Stimulated activated naive CD4-positive, alpha-beta T cell treated with Interleukin-2 at 50 U/mL for 16 hours (primary cell): ENCODE measurements around the gene GRID1.
"Not testable (repeated sequence)": the region's sequence is repeated elsewhere in the genome, so short reads cannot be mapped to it uniquely, and the experiment has no call there.

Experiments
- DNase-seq: peaks from one replicate; lab custom pipeline; 2025; lab: John Stamatoyannopoulos, UW

GRID1 gene

DNA sequence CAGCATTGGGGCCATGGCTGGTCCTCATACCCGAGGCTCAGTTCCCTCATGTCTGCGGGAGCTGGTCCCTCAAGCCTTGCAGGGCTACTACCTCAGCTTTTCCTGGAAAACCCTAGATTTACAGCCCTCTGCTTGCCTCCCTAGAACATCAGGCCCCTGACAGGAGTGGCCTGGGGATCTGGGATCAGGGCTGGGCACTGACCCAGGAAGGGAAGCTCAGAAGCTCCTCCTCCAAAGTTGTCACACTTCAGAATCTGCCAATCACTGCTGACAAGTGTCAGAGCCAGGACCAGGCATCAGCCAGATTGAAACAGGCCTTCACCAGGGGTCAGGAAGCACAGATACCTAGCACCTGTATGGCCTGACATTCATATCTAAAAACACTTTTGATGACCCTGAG, 115.2 kb downstream of the GRID1 start:
- DNase-seq = no peak

DNA sequence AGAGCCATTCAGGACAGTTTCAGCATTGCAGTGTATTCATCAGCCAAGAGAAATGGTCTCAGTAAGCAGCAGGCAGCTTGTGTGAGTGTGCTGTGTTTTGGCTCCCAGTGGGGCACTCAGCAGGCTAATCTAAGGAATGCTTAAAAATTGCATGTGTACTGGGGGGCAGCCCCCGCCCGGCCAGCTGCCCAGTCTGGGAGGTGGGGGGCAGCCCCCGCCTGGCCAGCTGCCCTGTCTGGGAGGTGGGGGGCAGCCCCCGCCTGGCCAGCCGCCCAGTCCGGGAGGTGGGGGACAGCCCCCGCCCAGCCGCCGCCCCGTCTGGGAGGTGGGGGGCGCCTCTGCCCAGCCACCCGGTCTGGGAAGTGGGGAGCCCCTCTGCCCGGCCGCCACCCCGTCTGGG, 116.2 kb downstream of the GRID1 start:
- no peak for DNase-seq

DNA sequence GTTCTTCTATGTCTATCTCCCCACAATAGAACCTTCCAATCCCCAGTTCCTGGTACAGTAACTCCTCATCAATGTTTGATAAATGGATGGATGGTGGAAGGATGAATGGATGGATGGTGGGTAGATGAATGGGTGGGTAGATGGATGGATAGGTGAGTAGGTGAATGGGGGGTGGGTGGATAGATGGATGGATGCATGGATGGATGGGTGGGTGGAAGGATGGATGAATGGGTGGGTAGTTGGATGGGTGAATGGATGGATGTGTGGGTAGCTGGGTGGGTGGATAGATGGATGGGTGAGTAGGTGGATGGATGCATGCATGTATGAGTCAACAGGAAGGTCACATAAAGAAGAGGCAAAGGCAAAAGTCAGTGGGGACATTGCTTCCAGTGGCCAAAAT, 116.8 kb downstream of the GRID1 start:
- no peak for DNase-seq

DNA sequence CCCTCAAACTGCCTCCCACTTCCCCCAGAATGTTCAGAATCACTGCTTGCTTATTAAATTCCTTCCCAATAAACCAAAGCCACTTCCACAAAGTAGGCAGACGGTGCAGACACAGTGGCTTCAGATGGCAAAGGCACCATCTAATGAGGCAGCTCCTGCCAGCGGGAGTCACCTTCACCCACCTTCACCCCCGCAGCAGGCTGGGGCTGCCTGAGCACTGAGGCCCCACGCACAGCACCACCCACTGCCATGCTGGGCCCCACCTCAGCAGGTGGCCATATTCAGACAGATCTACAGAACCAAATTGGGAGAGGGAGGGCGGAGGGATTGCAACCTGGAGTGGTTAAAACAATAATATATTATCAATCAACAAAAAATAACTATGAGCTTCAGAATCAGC, 118.5 kb downstream of the GRID1 start:
- DNase-seq = no peak

DNA sequence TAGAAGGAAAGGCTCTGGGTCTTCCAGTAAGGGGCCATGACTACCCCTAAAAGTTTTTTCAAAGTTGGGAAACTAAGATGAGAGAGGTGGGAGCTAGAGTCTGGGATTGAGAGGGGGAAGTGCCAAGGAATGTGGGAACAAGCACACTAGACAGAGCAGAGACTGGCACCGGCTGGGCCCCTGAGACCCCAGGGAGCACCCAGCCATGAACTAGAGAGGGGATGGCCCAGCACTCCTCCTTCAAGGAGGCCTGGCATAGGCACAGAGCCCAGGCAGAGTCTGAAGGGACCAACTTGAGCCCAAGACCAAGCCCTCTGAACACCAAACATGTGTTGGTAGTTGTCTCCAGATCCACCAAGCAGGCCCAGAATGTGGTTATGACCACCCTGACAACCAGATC, 119.0 kb downstream of the GRID1 start:
- no peak for DNase-seq

DNA sequence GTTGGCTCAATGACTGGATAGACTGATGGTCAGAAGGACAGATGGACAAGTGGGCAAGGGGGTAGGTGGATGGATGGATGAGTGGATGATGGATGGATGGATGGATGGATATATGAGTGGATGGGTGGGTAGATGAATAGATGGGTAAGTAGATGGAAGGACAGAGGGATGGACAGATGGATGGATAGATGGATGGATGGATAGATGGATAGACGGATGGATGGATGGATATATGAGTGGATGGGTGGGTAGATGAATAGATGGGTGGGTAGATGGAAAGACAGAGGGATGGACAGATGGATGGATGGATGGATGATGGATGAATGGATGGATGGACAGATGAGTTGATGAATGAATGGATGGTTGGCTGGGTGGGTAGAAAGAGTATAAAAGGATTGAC, 119.5 kb downstream of the GRID1 start:
- DNase-seq = no peak

DNA sequence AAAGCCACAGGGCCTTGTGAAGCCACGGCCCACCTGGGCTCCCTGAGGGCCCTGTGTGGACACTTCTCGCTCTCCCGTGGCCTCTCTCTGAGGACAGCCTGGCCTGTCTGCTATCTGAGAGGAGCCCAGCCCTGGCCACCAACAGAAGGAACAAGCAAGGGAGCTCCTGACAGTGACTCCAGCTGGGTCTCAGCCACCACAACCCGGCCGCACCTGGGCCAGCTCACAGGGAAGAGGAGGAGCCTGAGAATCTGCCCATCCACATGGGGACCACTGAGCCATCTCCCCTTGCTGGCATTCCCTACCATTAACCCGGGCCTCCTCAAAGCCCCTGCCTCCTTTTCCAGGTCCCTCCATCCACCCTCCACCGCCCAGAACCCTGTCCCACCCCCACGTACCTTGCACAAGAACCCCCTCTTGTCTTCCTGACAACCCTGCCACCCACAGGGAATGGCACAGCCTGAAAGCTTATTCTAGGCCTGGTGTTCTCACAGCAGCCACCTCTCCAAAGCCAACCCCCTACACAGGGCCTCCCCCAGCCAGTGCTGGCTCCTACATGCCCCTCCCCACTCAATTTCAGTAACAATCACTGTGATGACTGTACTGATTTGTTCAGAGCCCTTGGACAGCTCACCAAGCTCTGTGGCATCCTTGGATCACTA, 120.2 kb downstream of the GRID1 start:
- no peak for DNase-seq

DNA sequence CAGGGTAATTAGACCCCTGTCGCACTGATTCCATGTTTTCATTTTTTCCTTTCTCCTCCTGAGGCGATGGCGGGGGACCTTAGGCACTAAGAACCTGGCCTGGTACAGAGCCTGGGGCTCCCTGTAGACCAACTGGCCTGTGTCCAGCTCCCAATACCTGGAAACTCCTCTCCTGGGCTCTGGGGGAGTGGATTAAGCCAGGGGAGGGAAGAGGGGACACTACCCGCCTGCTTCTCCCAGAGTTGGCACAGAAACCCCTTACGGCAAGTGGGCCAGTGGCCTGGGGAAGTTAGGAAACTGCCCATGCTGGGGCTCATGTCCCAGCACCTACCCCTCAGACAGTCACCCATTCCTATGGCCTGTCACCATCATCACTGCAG, 121.6 kb downstream of the GRID1 start:
- DNase-seq = no peak

DNA sequence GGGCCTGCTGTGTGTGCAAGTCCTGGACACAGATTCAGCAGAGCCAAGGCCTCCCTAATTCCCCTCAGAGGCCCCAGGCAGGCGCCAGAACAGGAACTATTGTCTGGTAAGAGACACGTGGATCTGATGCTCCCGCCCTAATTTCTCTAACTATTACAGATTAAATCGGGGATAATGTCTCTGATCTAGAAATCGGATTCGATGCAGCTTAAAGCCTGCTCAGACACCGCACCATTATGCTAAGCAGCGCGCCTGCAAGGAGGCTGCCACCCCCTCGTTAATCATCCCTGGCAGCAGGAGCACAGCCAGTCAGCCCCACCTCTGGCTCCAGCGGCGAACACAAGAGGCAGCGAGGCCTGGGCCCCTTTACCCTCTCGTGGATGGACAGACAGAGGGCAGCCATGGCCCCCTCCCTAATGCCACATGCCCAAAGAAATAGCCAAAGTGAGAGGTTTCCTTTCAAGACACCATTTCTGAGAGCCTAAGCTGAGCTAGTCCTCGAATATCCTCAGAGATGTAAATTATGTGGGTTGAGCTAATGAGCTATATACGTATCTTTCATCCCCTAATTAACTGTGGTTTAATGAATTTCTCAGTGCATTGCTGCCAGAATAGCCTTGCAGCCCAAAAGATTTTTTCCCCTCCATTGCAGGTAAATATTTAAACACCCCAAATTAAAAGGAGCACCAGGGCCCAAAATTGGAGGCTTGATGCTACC, 122.1 kb downstream of the GRID1 start:
- no peak for DNase-seq

DNA sequence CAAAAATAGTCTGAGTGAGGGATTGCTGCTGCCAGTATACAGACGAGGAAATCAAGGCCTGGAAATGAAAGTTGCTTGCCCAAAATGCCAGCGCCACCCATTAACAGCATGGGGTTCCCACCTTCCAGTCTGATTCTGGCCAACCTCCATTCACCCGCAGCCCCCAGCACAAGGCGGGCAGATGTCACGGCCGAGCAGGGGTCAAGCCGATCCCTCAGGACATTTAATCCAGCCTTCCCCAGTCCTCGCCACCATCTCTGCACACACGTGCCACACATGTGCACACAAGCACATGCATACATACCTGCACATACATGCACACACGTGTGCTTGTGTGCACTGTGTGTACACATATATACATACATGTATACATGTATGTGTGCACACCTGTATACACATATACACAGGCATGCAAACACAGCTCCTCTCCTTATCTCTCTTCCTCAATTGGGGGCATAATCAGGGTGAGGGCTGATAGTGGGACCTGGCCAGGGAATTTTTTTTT, 122.9 kb downstream of the GRID1 start:
- DNase-seq = no peak

DNA sequence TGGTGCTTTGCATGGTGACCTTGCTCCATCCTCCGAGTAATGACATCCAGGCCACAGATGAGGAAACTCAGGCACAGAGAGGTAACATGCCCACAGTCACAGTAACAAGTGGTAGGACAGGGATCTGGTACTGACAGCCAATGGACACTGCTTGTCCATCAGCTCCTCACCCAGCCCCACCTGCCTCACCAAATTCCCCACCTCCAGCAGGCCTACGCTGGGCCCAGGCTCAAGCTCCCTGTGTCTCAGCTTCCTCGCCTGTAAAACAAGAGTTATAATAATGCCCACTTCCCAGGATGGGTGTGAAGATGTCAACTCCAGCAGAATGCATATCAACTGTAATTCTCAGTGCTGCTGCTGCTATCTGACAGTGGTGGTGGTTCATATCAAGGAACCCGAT, 123.8 kb downstream of the GRID1 start:
- no peak for DNase-seq

DNA sequence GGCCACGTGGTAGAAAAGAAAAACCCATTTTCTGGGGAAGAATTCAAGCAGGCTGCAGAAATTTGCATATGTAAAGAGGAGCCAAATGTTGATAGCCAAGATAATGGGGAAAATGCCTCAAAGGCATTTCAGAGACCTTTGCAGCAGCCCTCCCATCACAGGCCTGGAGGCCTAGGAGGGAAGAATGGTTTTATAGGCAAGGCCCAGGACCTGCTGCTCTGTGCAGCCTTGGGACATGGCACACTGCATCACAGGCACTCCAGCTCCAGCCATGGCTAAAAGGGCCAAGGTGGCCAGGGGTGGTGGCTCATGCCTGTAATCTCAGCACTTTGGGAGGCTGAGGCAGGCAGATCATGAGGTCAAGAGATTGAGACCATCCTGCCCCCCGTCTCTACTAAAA, 128.5 kb downstream of the GRID1 start:
- not testable (repeated sequence) for DNase-seq

DNA sequence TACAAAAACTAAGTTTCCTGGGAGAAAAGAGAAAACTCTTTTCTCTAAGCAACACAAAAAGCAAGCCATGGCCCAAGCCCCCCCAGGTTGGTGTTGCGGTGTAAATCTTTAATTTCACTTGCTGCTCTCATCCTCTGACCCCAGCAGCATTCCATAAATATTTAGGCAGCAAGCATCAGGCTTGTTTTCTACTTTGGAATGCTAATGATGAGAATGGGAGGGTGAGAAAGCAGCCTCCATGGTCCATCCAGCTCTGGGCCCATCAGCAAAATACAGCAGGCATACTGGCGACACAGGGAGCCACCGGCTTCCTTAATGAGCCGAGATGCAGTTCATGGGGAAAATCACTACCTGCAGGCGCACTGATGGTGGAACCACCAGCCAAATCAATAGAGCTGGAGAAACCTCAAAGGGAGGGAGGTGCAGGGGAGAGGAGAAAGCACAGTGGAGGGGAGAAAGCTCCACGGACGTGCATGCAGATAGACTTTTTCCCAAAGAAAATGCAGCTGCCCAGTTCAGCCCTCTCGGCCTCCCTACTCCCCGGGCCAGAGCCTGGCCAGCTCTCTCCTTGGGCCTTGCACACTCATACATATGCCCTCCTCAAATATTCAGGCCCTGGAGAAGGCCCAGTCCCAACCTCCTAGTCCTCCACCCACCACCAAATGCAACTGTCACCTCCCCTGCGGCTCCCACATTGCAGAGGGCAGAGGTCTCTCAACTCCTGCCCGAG, 131.9 kb downstream of the GRID1 start:
- no peak for DNase-seq

DNA sequence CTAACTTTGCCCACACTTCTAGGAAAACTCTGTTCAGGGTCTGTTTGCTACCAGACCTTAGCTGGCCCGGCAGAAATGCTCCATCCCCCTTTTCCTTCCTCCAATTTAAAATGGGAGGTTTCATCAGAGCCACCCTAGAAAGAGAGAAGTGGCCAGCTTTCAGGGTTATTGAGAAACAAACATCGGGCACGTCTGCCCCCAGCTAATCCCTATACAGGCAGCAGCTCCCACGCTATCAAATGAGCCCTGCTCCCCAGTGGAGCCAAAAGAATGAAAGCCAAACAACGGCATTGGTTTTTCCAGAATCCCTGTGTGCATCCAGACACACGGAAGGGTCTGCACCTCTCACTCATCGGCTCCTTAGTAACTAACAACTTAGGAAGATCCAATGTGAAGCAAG, 132.5 kb downstream of the GRID1 start:
- DNase-seq = no peak

DNA sequence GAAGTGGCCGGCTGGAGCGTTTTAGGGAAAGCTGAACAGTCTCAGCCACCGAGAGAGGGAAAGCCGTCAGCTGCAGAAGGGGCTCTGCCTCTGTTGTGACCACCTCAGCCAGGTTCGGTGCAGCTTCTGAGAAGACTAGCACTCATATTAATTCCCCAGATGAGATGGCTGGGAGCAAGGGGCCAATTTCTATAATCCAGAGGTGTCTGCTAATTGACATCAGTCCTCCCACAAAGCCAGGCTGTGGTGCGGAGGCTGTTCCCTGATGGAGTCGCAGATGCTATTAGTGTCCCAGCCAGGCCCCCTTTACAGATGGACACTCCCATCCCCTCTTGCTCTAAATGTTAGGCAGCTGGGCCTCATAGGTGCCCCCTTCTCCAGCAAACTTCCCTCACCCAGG, 133.5 kb downstream of the GRID1 start:
- DNase-seq = no peak

DNA sequence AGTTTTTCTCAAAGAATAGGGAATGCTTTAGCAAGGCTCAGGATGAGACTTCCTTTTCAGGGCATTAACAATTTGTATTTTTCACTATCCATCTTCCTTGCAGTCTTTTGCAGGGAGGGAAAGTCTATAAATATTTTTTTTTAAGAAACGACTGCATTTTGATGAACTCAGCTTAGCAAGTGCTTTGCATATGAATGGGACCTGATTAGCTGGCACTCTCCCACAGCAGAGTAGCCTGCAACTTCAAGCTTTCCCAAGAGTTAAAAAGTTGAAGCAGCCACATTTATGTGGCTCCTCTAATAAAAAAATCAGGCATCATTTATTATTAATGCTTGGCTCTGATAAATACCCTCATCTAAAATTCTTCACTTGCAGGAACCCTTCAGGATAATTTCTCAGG, 134.0 kb downstream of the GRID1 start:
- DNase-seq = no peak

DNA sequence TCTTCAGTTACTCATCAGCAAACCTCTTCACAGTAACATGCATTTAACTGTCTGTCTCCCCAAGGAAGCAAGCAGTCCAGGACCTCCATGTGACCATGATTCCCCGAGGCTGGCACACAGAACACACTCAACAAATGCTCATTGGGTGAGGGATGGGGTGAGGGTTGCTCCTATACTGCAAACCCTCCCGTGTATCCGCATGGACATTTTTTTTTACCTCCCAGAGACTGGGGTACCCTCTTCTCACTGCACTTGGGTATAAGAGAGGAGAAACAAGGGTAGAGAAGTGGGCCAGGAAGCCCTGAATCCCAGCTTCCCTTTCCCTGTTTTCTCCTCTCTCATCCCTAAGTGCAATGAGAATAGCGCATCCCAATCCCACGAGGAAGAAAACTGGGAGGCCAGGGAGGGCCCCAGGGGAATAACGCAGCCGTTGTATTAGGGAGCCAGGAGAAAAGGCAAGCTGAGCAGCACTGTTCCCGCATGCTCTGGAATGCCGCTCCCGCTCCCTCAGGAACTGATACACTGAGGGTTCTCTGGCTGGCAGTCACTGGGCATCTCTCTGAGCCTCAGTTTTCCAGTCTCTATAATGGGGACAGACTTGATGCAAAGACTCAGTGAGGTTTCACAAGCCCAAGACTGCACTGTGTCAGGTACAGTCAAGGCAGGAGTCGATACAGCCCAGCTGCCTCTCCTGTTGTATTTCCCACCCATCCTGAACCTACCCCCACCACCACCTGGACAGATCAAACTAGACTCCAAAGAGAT, 134.6 kb downstream of the GRID1 start:
- DNase-seq = no peak

DNA sequence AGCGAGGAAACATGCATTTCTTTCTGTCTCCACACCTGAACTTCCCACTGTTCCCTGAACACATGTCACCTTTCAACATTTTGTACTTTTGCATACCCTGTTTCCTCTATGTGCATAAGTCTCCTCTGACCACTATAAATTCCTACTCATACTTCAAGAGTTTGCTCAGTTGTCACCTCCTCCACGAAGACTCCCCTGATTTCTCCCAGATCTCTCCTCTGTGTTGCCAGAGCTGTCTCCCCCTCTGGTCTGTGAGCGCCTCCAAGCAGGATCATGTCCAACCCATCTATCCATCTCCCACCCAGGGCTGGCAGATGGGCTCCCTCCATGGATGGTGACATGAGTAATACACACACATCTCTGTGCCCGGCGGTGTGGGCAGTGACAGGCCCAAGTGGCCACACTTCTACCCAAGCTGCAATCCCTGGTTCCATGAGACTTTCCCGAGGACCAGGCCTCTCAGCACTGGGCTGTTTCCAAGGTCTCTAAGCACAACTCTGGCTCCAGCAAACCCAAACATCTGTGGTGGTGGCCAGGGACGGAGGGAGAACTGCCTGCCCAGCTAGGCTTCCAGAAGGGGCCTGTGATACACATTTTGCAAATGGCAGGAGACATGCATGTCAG, 135.9 kb downstream of the GRID1 start:
- no peak for DNase-seq

DNA sequence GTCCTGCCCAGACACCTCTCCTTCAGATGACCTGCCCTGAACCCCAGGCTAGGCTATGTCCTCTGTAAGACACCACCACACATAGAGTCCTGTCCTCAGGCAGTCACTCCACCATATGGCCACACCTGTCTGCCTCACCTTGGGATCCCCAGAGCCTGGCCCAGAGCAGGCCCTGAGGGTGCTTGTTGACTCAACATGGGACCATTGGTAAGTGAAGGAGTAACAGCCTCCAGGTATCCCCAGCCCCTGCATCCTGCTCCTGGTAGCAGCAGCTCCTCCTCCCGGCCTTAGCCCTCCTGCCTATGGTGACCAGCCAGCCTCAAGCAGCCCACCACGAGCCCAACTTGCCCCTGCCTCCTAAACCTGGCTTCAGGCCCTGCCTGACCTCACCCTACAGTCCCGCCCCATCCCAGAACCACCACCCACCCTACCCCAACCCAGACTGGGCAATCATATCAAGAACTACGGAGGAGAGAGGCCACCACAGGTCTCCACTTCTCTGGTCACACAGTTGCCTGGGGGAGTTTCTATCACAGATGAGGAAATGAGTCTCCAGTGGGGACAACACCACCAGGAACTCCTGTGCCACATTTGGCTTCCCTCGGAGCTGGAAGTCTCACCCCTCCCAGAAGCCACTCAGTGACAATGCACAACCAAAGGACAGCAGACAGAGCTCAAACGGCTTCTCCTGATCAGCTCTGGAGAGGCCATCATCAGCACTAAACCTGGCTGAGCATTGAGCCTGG, 136.6 kb downstream of the GRID1 start:
- no peak for DNase-seq

DNA sequence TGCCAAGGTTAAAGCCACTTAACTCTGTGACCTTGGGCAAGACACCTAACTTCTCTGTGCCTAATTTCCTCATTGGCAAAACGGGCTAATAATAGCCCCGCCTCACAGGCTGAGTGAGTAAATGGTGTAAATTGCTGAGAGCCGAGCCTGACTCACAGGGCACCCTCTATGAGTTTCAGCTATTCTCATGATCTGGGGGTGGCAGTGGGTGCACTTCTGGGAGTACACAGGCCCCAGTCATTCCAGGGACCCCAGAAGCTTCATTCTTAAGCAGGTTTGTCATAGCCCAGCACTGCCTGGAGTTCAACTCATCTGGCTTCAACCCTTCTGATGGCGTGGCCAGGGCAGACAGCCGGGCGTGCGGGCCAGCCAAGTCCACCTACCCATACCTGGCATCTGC, 137.2 kb downstream of the GRID1 start:
- DNase-seq = no peak
